Spleen (tissue), 11 donors: Measurements from ENCODE around the gene REV3L. TPM values are rescaled to one million over a fixed set of nuclear protein-coding genes. Genes with fewer than 3 reads are reported as not detected.

ENCODE experiments used
- DNase-seq: peaks from one replicate; pipeline ENCODE4 v3.0.0-alpha.2; 2020
- H3K27ac ChIP-seq, 8 donors: fragments of 200-600 bp; sonication (generic) in 7 of 8; 1 replicate in 4 of 8; 2 replicates in 4 of 8; pipeline versions ENCODE4 v1.5.0 to v1.8.0; 2016 to 2021; ENCODE audit warnings: inconsistent platforms in 4 of 8, mild to moderate bottlenecking in 4 of 8, moderate library complexity in 1 of 8
- H3K27me3 ChIP-seq, 7 donors: fragments of 200-600 bp; sonication (generic) in 6 of 7; replicated peaks in 1 of 7; 1 replicate in 4 of 7; 2 replicates in 3 of 7; pipeline versions ENCODE4 v1.5.0 to v1.8.0; 2016 to 2021; ENCODE audit warnings: inconsistent platforms in 3 of 7, mild to moderate bottlenecking in 1 of 7
- H3K36me3 ChIP-seq, 6 donors: fragments of 200-600 bp; sonication (generic) in 5 of 6; 1 replicate in 4 of 6; 2 replicates in 2 of 6; pipeline versions ENCODE4 v1.5.0 to v1.8.0; 2016 to 2021; ENCODE audit warnings: inconsistent platforms in 2 of 6
- H3K4me1 ChIP-seq, 6 donors: fragments of 200-600 bp; sonication (generic) in 5 of 6; 1 replicate in 3 of 6; 2 replicates in 3 of 6; pipeline versions ENCODE4 v1.5.0 to v1.8.0; 2016 to 2021; ENCODE audit warnings: inconsistent platforms in 3 of 6
- H3K4me3 ChIP-seq, 8 donors: fragments of 200-600 bp; sonication (generic) in 7 of 8; 1 replicate in 4 of 8; 2 replicates in 4 of 8; pipeline versions ENCODE4 v1.5.0 to v1.8.0; 2016 to 2021; ENCODE audit warnings: inconsistent platforms in 4 of 8, mild to moderate bottlenecking in 4 of 8, moderate library complexity in 2 of 8
- H3K9me3 ChIP-seq, 8 donors: fragments of 200-600 bp; sonication (generic) in 7 of 8; 1 replicate in 4 of 8; 2 replicates in 4 of 8; pipeline versions ENCODE4 v1.5.0 to v1.8.0; 2016 to 2021; ENCODE audit warnings: inconsistent platforms in 4 of 8
- CTCF ChIP-seq, 11 experiments: fragments of 200-600 bp in 7 of 11; fragments of 450-650 bp in 4 of 11; sonication (generic) in 4 of 11; IDR thresholded peaks in 8 of 11; conservative IDR thresholded peaks in 3 of 11; 1 replicate in 7 of 11; 2 replicates in 4 of 11; pipeline versions ENCODE4 v1.4.0 to v1.8.0; 2016 to 2021; ENCODE audit warnings: antibody characterized with exemption in 11 of 11, inconsistent platforms in 4 of 11, mild to moderate bottlenecking in 1 of 11
- POLR2A ChIP-seq, 3 donors: fragments of 450-650 bp; IDR thresholded peaks; one replicate each; pipeline ENCODE4 v1.5.1; 2017; ENCODE audit warnings: antibody characterized with exemption in 3 of 3, mild to moderate bottlenecking in 1 of 3
- POLR2AphosphoS5 ChIP-seq, 3 donors: sonication (generic); formaldehyde crosslinking; IDR thresholded peaks; one replicate each; pipeline ENCODE4 v1.5.1; 2017; ENCODE audit warnings: antibody characterized with exemption in 3 of 3
- WGBS, 5 donors: extraction: QIAGEN DNeasy Blood & Tissue Kit in 3 of 5; methylation state at CpG; one replicate each; pipeline versions ENCODE4 v1.1.5 to v1.1.7; 2013 to 2018; 5-methylcytosine and 5-hydroxymethylcytosine counted together
- intact Hi-C: fragments of 100-400 bp; cut with DNase I; formaldehyde crosslinking; loops from one replicate; pipeline ENCODE4 v1.15.0; 2023; ENCODE audit warnings: low total_unique reads
- polyA plus RNA-seq, 3 donors: library from polyadenylated mRNA; stranded (reverse); fragments of 200-250 nt; gene quantifications; one replicate each; pipeline ENCODE4 v1.2.1, GENCODE V29; 2013
- total RNA-seq, 7 donors: library from RNA; depleted of rRNA in 3 of 7; stranded (reverse); fragments of >200 nt in 3 of 7; fragmentation: NEBNext Ultra II Directional in 4 of 7; extraction: Animal tissue kit (Norgen Biotek cat#: 25700) in 4 of 7; gene quantifications; one replicate each; pipeline versions ENCODE4 v1.1.0 to v1.2.1, GENCODE V29; 2016 to 2021
- donor health status: healthy with polysubstance abuse.
- donor health status: DM: no; HTN: no; CAD: no; lungs with moderate emphysema.
- donor health status: DM: no; HTN: no; CAD: no.
- donor health status: Bipolar disorder and iron deficiency.
- donor health status: healthy.
- donor health status: DM: no; HTN: no; CAD: no.
- donor health status: DM: yes; HTN: yes; CAD: no.

The REV3L gene
- total and polyA plus RNA-seq, 10 donors = 7.7 to 60.9 (median 29.8) TPM

DNA sequence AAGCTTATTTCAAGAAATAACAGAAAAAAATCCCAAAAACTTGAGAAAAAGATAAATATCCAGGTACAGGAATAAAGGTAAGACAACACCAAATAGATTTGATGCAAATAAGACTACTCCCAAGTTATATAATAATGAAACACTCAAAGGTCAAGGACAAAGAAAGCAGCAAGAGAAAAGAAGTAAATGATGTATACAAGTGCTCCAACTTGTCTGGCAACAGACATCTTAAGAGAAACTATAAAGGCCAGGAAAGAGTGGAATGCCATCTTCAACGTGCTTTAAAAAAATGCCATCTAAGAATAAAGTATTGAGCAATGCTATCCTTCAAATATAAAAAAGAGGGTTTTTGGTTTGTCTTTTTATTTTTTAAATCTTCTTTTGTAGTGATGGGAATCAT, 54.2 kb downstream of the REV3L start:
- H3K36me3 ChIP-seq = peaks cover 0 to 19% (median 0%) of the 10 kb centered on the region in 6 donors
- intact Hi-C loops = no loop called here
- TF ChIP-seq POLR2AphosphoS5 (IDR thresholded peaks at IDR 0.05) (no peak), CTCF (IDR thresholded peaks at IDR 0.05 in 8 of 11, conservative IDR thresholded peaks at IDR 0.05 in 3 of 11) (no peak), POLR2A (IDR thresholded peaks at IDR 0.05) (no peak)

GRCh38 chr6:111427341-111428116, 55.5 kb downstream of the REV3L start:
- Histone ChIP-seq H3K27me3 (no peaks in the 10 kb centered on the region), H3K36me3 (peaks cover 0 to 19% (median 0%) of the 10 kb centered on the region in 6 donors), H3K9me3 (peaks cover 3 to 29% (median 21%) of the 10 kb centered on the region in 8 donors), H3K4me1 (peaks cover 14 to 51% (median 36%) of the 10 kb centered on the region in 6 donors), H3K27ac (peak overlapping the region in 2 of 8 donors; percentile 18 to 42), H3K4me3 (peak overlapping the region in 1 of 8 donors; percentile 22)
- intact Hi-C loops = no loop called here
- no peak for DNase-seq
- WGBS, 5 donors = 43 to 49% (median 45%) methylated on average over 5 of the region's 5 CpGs
- TF ChIP-seq POLR2AphosphoS5 (IDR thresholded peaks at IDR 0.05) = no peak

More for the DNA sequence above, 54.2 kb downstream of the REV3L start:
- Histone ChIP-seq H3K27me3 (no peaks in the 10 kb centered on the region), H3K27ac (no peak overlapping the region), H3K9me3 (peaks cover 3 to 29% (median 21%) of the 10 kb centered on the region in 8 donors), H3K4me1 (peaks cover 11 to 42% (median 29%) of the 10 kb centered on the region in 6 donors), H3K4me3 (no peak overlapping the region)
- no peak for DNase-seq
- WGBS, 5 donors = 82 to 98% (median 87%) methylated on average over 1 of the region's 1 CpG

GRCh38 chr6:111423960-111424846, 58.8 kb downstream of the REV3L start:
- intact Hi-C loops = no loop called here
- WGBS, 5 donors = 73 to 77% (median 77%) methylated on average over 5 of the region's 5 CpGs

More at GRCh38 chr6:111423960-111424846, 58.8 kb downstream of the REV3L start:
- no peak for DNase-seq
- Histone ChIP-seq H3K27me3 (no peaks in the 10 kb centered on the region), H3K4me1 (peaks cover 9 to 48% (median 30%) of the 10 kb centered on the region in 6 donors), H3K9me3 (peaks cover 3 to 17% (median 14%) of the 10 kb centered on the region in 8 donors), H3K27ac (peak overlapping the region in 4 of 8 donors; percentile 5 to 23 (median 13)), H3K36me3 (peaks cover 0 to 4% (median 0%) of the 10 kb centered on the region in 6 donors), H3K4me3 (no peak overlapping the region)
- TF ChIP-seq POLR2A (IDR thresholded peaks at IDR 0.05) (no peak), CTCF (IDR thresholded peaks at IDR 0.05 in 8 of 11, conservative IDR thresholded peaks at IDR 0.05 in 3 of 11) (no peak), POLR2AphosphoS5 (IDR thresholded peaks at IDR 0.05) (no peak)
